K562 (cell line): ENCODE data around the gene PTTG2. TPM values are rescaled to one million over a fixed set of nuclear protein-coding genes. Genes with fewer than 3 reads are reported as not detected.
"Not testable (repeated sequence)": the region's sequence is repeated elsewhere in the genome, so short reads cannot be mapped to it uniquely, and the experiment has no call there.

ENCODE experiments used
- ATAC-seq: fragments of 200-7000 bp; cut with Tn5 transposase; 3 replicates; pipeline ENCODE4 v1.9.1; 2020; ENCODE audit warnings: moderate library complexity
- BruUV-seq: library from RNA; stranded (reverse); fragments of 400-500 nt; replicated peaks from 2 replicates; lab custom pipeline; 2021; lab: Mats Ljungman, UMichigan
- CTCF ChIA-PET: fragments of 300-600 bp; formaldehyde crosslinking; extraction: SDS; loops from one replicate; lab custom pipeline; 2021; ENCODE audit warnings: low intra/inter-chr PET ratio; lab: Yijun Ruan, JAX
- POLR2A ChIA-PET: fragments of 300-600, 350-650 bp; sonication (Branson Sonifier 250); formaldehyde crosslinking; extraction: SDS; loops from one replicate; lab custom pipeline; 2021; ENCODE audit warnings: antibody characterized with exemption, inconsistent platforms; lab: Yijun Ruan, JAX
- DNase-seq, 4 experiments: peaks; one replicate each; pipeline versions ENCODE4 v3.0.0 to v3.0.0-alpha.2; 2011 to 2018; ENCODE audit warnings: low spot score in 3 of 4, mixed read lengths in 3 of 4; ENCODE audit errors: extremely low read depth in 1 of 4
- FAIRE-seq: peaks from 2 replicates; lab custom pipeline; 2011; peaks lifted over from hg19 to GRCh38; lab: Jason Lieb, UNC
- H2AFZ ChIP-seq: 2 replicates; pipeline ENCODE4 v1.6.0; 2011; ENCODE audit warnings: low read depth, low read length, control low read depth, inconsistent platforms
- H3K27ac ChIP-seq: fragments of 200-600 bp; 3 replicates; pipeline ENCODE4 v1.8.0; 2011; ENCODE audit warnings: low read depth, mild to moderate bottlenecking, control low read depth, inconsistent platforms, low read length, moderate library complexity, mixed read lengths; ENCODE audit errors: extremely low read depth
- H3K27me3 ChIP-seq, 2 experiments: fragments of 300-600 bp in 1 of 2; 2 replicates in 1 of 2; 3 replicates in 1 of 2; pipeline versions ENCODE4 v1.6.0 to v1.8.0; 2011; ENCODE audit warnings: inconsistent platforms in 2 of 2, low read length in 2 of 2, mild to moderate bottlenecking in 1 of 2, mixed read lengths in 1 of 2, moderate library complexity in 1 of 2; ENCODE audit not compliant: control insufficient read depth in 2 of 2, insufficient read depth in 2 of 2
- H3K36me3 ChIP-seq: fragments of 300-600 bp; 3 replicates; pipeline ENCODE4 v1.8.0; 2011; ENCODE audit warnings: mild to moderate bottlenecking, low read length, inconsistent platforms; ENCODE audit not compliant: control insufficient read depth, insufficient read depth
- H3K4me1 ChIP-seq, 2 experiments: fragments of 200-600 bp in 1 of 2; replicated peaks in 1 of 2; 2 replicates in 1 of 2; 3 replicates in 1 of 2; pipeline versions ENCODE4 v1.5.1 to v1.8.0; 2011; ENCODE audit warnings: inconsistent platforms in 2 of 2, low read length in 2 of 2, mild to moderate bottlenecking in 1 of 2, mixed read lengths in 1 of 2, moderate library complexity in 1 of 2; ENCODE audit not compliant: control insufficient read depth in 2 of 2, insufficient read depth in 2 of 2
- H3K4me2 ChIP-seq: 2 replicates; pipeline ENCODE4 v1.6.1; 2011; ENCODE audit warnings: low read length, control low read depth, inconsistent platforms, mixed read lengths; ENCODE audit not compliant: insufficient read depth
- H3K4me3 ChIP-seq: fragments of 200-600 bp; sonication (generic), shearing (Covaris generic); 2 replicates; pipeline ENCODE4 v1.5.1; 2016; ENCODE audit warnings: control low read depth, inconsistent platforms
- H3K79me2 ChIP-seq: fragments of 200-600 bp; 3 replicates; pipeline ENCODE4 v1.8.0; 2011; ENCODE audit warnings: low read length, inconsistent platforms; ENCODE audit not compliant: control insufficient read depth, insufficient read depth
- H3K9ac ChIP-seq, 2 experiments: 2 replicates each; pipeline versions ENCODE4 v1.6.0 to v1.6.1; 2011; ENCODE audit warnings: low read depth in 2 of 2, low read length in 2 of 2, control low read depth in 1 of 2, inconsistent platforms in 1 of 2, mild to moderate bottlenecking in 1 of 2, mixed read lengths in 1 of 2; ENCODE audit not compliant: insufficient read depth in 1 of 2
- H3K9me1 ChIP-seq: one replicate; pipeline ENCODE4 v1.6.0; 2011; ENCODE audit warnings: inconsistent platforms, mild to moderate bottlenecking, low read length, moderate library complexity; ENCODE audit not compliant: control insufficient read depth, insufficient read depth
- H3K9me3 ChIP-seq: replicated peaks from 2 replicates; pipeline ENCODE4 v1.5.1; 2011; ENCODE audit warnings: low read depth, low read length, inconsistent platforms; ENCODE audit not compliant: control insufficient read depth, insufficient read depth
- H4K20me1 ChIP-seq: replicated peaks from 2 replicates; pipeline ENCODE4 v1.6.1; 2011; ENCODE audit warnings: low read length, inconsistent platforms, mixed read lengths; ENCODE audit not compliant: control insufficient read depth, insufficient read depth
- BHLHE40 ChIP-seq: IDR thresholded peaks from 2 replicates; pipeline ENCODE4 v1.6.1; 2011; ENCODE audit warnings: low read length, improper control_type of control experiment
- CEBPB ChIP-seq: fragments of 450-650 bp; IDR thresholded peaks from 2 replicates; pipeline ENCODE4 v1.6.1; 2016; ENCODE audit warnings: missing genetic modification characterization, missing compliant biosample characterization
- POLR2A ChIP-seq: fragments of 450-650 bp; conservative IDR thresholded peaks from 2 replicates; pipeline ENCODE4 v1.6.1; 2016
- SRF ChIP-seq, 2 experiments: fragments of 250-450, 450-650 bp in 1 of 2; sonication (Bioruptor Pico) in 1 of 2; sonication (generic) in 1 of 2; formaldehyde crosslinking; IDR thresholded peaks; 2 replicates each; pipeline versions ENCODE4 v1.5.0 to v1.5.1; 2020 to 2022; ENCODE audit warnings: mild to moderate bottlenecking in 1 of 2, missing genetic modification reagents in 1 of 2
- TARDBP ChIP-seq: fragments of 450-650 bp; IDR thresholded peaks from 2 replicates; pipeline ENCODE4 v1.6.1; 2016
- TFAM ChIP-seq: fragments of 250-450 bp; sonication (Bioruptor Pico); conservative IDR thresholded peaks from 2 replicates; pipeline ENCODE4 v1.5.0; 2021; ENCODE audit warnings: mild to moderate bottlenecking, moderate library complexity
- ZNF146 ChIP-seq: IDR thresholded peaks from one replicate; pipeline ENCODE4 v1.6.1; 2018; ENCODE audit warnings: missing compliant biosample characterization; ENCODE audit not compliant: unreplicated experiment
- WGBS: fragments of 100-300 bp; shearing (Covaris generic); methylation state at CpG from one replicate; pipeline ENCODE4 v1.1.6; 2016; ENCODE audit warnings: low coverage, mixed read lengths; ENCODE audit not compliant: insufficient coverage; ENCODE audit errors: missing lambda C conversion rate; 5-methylcytosine and 5-hydroxymethylcytosine counted together
- in situ Hi-C: fragments of 300-500 bp; cut with MboI; formaldehyde crosslinking; loops from 4 replicates; pipeline ENCODE4 v1.15.0; 2018; ENCODE audit warnings: inconsistent platforms, mixed read lengths
- intact Hi-C: fragments of 100-400 bp; cut with micrococcal nuclease; formaldehyde crosslinking; loops from 2 replicates; pipeline ENCODE4 v1.14.2; 2022
- polyA plus RNA-seq, 8 experiments: library from polyadenylated mRNA; depleted of rRNA in 4 of 8; stranded (reverse) in 5 of 8; unstranded in 3 of 8; fragments of >200 nt; fragmentation: Nextera tagmentation in 2 of 8; fragmentation: Illumina TruSeq in 1 of 8; extraction: Ambion mirVana in 2 of 8; extraction: Trizol in 1 of 8; gene quantifications; 2 replicates each; pipeline versions ENCODE4 v1.2.1 to v1.2.3, GENCODE V29; 2011 to 2014; ENCODE audit warnings: inconsistent platforms in 1 of 8, missing spikeins in 1 of 8
- total RNA-seq, 7 experiments: library from RNA; depleted of rRNA in 6 of 7; stranded (reverse); fragments of >200 nt in 6 of 7; fragmentation: Illumina TruSeq in 2 of 7; extraction: Trizol in 2 of 7; gene quantifications; 2 replicates each; pipeline versions ENCODE4 v1.2.1 to v1.2.3, GENCODE V29; 2011 to 2021; ENCODE audit warnings: low replicate concordance in 1 of 7

Gene PTTG2
- total and polyA plus RNA-seq, 9 of the 15 experiments (the other 6 are each of a cell fraction or from before 2014, with no cell fraction given), result not detected

DNA sequence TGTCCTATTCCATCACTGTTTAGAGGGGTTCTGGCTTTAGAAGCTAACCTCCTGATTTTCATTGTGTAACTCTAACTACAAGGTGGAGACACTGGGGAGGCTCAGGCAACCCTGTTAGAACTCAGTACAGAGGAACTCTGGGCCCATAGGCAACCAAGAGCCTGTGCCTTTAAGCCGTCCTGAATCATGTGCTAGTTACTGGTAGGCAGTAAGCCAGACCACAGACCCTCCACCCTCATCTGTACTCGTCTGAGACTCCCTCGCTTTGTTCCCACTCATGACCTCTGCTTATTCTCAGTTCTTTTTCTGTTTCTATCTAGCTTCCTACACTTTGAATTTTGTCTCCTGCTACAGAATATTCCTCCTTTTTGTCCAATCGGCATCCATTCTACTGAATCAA lies 37.9 kb upstream of the PTTG2 start (continued):
- no peak for TF ChIP-seq SRF (CRISPR knock-in tag; IDR thresholded peaks at IDR 0.05)
- TF ChIP-seq CEBPB (tag), result no peak

- H3K27me3 ChIP-seq, result peaks cover 14 to 33% of the 10 kb centered on the region in 2 experiments
- POLR2A ChIA-PET, H3K9me3 ChIP-seq, CTCF ChIA-PET, intact Hi-C loops, H3K9ac ChIP-seq, H3K4me1 ChIP-seq, H3K79me2 ChIP-seq, H3K4me2 ChIP-seq, H2AFZ ChIP-seq, H3K27ac ChIP-seq, FAIRE-seq, BruUV-seq, H3K4me3 ChIP-seq, H3K9me1 ChIP-seq, H4K20me1 ChIP-seq, DNase-seq, H3K36me3 ChIP-seq, in situ Hi-C loops, ATAC-seq: not testable (repeated sequence)
- peak; percentile 78 for TF ChIP-seq ZNF146
Observed at GRCh38 chr4:37923089-37923488, 37.1 kb upstream of the PTTG2 start.

GRCh38 chr4:37924946-37925345 lies 35.3 kb upstream of the PTTG2 start:
- H3K9me1 ChIP-seq, result no peaks in the 10 kb centered on the region
- H3K4me2 ChIP-seq, result no peak overlapping the region
- POLR2A ChIA-PET, result no interaction called here
- no peak overlapping the region for H2AFZ ChIP-seq
- H4K20me1 ChIP-seq, result no peaks in the 10 kb centered on the region
- H3K36me3 ChIP-seq, result no peaks in the 10 kb centered on the region
- H3K9ac ChIP-seq, result no peak overlapping the region
- CTCF ChIA-PET, result no interaction called here
- FAIRE-seq, result no peak
- peaks cover 14 to 28% of the 10 kb centered on the region in 2 experiments for H3K27me3 ChIP-seq
- BruUV-seq, result no TSS peak
- no peaks in the 10 kb centered on the region for H3K4me1 ChIP-seq
- no peaks in the 10 kb centered on the region for H3K9me3 ChIP-seq
- no peak for ATAC-seq
- H3K4me3 ChIP-seq, result no peak overlapping the region
- no peaks in the 10 kb centered on the region for H3K79me2 ChIP-seq
- TF ChIP-seq TFAM, result no peak
- TF ChIP-seq POLR2A, result no peak
- TF ChIP-seq BHLHE40, result no peak
- TF ChIP-seq TARDBP, result no peak
- TF ChIP-seq, all 486 proteins: peak for 0
- in situ Hi-C loops (no loop called here), intact Hi-C loops (no loop called here)
- H3K27ac ChIP-seq, result no peak overlapping the region
- WGBS, result 0% methylated on average over 7 of the region's 7 CpGs
- DNase-seq, result no peak
